Measurements from ENCODE around the gene LRG1.

DNA sequence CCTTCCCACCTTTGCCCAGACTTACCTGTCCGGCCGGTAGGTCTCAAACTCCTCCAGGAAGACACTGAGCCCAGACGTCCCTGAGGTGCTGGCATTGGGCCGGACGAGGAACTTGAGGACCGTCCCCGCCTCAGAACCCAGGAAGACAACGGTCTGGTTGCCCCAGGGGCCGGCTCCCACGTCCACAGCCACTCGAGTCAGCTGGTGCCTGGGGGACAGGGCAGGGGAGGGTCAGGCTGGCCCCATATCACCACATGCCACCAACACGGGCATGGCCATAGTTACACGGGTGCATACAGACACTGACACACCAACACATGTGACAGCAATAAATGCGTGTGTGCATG is 8.4 kb upstream of the LRG1 start:
- no peak for TF ChIP-seq AHR (CRISPR knock-in tag; IDR thresholded peaks at IDR 0.05)
- TF ChIP-seq POLR2A (IDR thresholded peaks at IDR 0.05; ENCODE audit: insufficient read depth in 1 of 2, low read depth in 2 of 2, low read length in 2 of 2) = no peak
- no peak for TF ChIP-seq SCMH1 (CRISPR knock-in tag; IDR thresholded peaks at IDR 0.05; ENCODE audit: borderline replicate concordance)
- no peak for TF ChIP-seq ZFP1 (CRISPR knock-in tag; IDR thresholded peaks at IDR 0.05)
- TF ChIP-seq FOXP4 (CRISPR knock-in tag; IDR thresholded peaks at IDR 0.05) = no peak
- TF ChIP-seq CTCF (CRISPR knock-in tag; IDR thresholded peaks at IDR 0.05) = no peak
- no peak for TF ChIP-seq ELF1 (CRISPR knock-in tag; IDR thresholded peaks at IDR 0.05)
- TF ChIP-seq, protein P1, sequence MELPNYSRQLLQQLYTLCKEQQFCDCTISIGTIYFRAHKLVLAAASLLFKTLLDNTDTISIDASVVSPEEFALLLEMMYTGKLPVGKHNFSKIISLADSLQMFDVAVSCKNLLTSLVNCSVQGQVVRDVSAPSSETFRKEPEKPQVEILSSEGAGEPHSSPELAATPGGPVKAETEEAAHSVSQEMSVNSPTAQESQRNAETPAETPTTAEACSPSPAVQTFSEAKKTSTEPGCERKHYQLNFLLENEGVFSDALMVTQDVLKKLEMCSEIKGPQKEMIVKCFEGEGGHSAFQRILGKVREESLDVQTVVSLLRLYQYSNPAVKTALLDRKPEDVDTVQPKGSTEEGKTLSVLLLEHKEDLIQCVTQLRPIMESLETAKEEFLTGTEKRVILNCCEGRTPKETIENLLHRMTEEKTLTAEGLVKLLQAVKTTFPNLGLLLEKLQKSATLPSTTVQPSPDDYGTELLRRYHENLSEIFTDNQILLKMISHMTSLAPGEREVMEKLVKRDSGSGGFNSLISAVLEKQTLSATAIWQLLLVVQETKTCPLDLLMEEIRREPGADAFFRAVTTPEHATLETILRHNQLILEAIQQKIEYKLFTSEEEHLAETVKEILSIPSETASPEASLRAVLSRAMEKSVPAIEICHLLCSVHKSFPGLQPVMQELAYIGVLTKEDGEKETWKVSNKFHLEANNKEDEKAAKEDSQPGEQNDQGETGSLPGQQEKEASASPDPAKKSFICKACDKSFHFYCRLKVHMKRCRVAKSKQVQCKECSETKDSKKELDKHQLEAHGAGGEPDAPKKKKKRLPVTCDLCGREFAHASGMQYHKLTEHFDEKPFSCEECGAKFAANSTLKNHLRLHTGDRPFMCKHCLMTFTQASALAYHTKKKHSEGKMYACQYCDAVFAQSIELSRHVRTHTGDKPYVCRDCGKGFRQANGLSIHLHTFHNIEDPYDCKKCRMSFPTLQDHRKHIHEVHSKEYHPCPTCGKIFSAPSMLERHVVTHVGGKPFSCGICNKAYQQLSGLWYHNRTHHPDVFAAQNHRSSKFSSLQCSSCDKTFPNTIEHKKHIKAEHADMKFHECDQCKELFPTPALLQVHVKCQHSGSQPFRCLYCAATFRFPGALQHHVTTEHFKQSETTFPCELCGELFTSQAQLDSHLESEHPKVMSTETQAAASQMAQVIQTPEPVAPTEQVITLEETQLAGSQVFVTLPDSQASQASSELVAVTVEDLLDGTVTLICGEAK (IDR thresholded peaks at IDR 0.05) = no peak
- TF ChIP-seq, protein P1 (CRISPR knock-in tag; IDR thresholded peaks at IDR 0.05) = no peak
- TF ChIP-seq ZNF782 (CRISPR knock-in tag; IDR thresholded peaks at IDR 0.05; ENCODE audit: borderline replicate concordance) = no peak
- TF ChIP-seq SP5 (CRISPR knock-in tag; IDR thresholded peaks at IDR 0.05; ENCODE audit: borderline replicate concordance, low read depth) = no peak
